Measurements from ENCODE around the gene GPA33.

The GPA33 gene

DNA sequence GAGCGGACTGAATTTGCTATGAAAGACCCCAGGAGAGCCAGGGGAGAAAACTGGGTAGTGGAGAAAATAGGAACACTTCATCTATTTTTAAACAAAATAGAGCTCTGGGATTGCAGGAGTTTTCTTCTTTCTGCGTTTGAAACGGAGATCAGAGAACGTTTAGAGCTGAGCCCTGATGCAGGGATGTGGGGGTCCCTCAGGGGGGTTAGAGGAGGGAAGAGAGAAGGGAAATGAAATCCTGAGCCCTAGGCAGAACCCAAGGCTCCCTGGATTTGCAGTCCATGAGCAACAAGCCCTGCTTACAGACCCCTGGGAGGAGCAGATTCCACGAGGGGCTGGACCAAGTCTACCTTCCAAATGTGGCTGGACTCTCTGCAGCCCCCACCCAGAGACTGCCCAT is 25.5 kb upstream of the GPA33 start:
- peaks cover 21% of the 10 kb centered on the region for H3K4me1 Mint-ChIP-seq
- H3K27ac Mint-ChIP-seq = no peak overlapping the region
- DNase-seq = no peak
- H3K4me3 Mint-ChIP-seq = no peak overlapping the region
- TF ChIP-seq, protein P1, sequence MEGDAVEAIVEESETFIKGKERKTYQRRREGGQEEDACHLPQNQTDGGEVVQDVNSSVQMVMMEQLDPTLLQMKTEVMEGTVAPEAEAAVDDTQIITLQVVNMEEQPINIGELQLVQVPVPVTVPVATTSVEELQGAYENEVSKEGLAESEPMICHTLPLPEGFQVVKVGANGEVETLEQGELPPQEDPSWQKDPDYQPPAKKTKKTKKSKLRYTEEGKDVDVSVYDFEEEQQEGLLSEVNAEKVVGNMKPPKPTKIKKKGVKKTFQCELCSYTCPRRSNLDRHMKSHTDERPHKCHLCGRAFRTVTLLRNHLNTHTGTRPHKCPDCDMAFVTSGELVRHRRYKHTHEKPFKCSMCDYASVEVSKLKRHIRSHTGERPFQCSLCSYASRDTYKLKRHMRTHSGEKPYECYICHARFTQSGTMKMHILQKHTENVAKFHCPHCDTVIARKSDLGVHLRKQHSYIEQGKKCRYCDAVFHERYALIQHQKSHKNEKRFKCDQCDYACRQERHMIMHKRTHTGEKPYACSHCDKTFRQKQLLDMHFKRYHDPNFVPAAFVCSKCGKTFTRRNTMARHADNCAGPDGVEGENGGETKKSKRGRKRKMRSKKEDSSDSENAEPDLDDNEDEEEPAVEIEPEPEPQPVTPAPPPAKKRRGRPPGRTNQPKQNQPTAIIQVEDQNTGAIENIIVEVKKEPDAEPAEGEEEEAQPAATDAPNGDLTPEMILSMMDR (IDR thresholded peaks at IDR 0.05) = no peak
- H3K27me3 Mint-ChIP-seq (ENCODE audit: low read depth, poor library complexity) = peaks cover 5% of the 10 kb centered on the region
- H3K9me3 Mint-ChIP-seq = peaks cover 12% of the 10 kb centered on the region
- peaks cover 6% of the 10 kb centered on the region for H3K36me3 Mint-ChIP-seq (ENCODE audit: low read depth)

- H3K4me1 Mint-ChIP-seq = peaks cover 18% of the 10 kb centered on the region
- no peak overlapping the region for H3K27ac Mint-ChIP-seq
- H3K4me3 Mint-ChIP-seq = no peak overlapping the region
- H3K9me3 Mint-ChIP-seq = peaks cover 22% of the 10 kb centered on the region
- TF ChIP-seq, protein P1 (IDR thresholded peaks at IDR 0.05) = no peak
- peaks cover 11% of the 10 kb centered on the region for H3K36me3 Mint-ChIP-seq (ENCODE audit: low read depth)
- H3K27me3 Mint-ChIP-seq (ENCODE audit: low read depth, poor library complexity) = peaks cover 4% of the 10 kb centered on the region
- DNase-seq = no peak
Measured at GRCh38 chr1:167114725-167115124, 24.5 kb upstream of the GPA33 start.

DNA sequence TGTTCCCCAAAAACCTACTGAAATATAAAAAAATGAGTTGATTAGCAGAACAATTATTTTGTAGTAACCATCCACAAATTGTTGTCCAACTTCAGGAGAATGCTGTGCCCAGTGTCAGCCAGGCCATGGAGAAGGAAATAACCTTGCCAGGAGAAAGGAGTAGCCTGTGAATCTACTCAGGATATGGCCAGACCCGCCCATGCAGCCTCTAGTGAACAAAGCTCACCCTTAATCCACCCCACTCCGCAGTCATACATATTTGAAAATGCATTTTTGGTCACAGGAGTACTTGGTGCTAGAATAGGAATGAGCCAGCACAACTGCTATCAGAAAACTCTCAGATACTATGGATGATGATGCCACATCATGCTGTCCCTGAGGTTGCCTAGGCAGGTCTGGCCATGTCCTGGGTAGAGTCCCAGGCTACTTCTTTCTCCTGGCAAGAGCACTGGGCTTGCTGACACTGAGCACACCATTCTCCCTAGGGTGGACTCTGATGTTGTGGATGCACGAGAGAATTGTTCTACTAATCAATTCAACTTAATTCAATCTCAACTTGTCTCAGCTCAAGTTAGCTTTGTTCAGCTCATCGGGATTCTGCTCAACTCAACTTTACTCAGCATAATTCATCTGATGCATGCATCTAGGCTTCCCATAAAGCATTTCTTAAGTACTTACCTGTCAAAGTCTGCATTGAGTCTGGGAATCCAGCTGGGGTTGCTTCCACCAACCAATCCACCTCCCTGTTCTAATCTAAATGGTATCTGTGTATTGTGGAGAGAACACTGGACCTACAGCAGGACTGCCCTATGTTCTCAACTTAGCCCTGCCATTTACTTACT is 21.9 kb upstream of the GPA33 start:
- no peak for DNase-seq
- peaks cover 21% of the 10 kb centered on the region for H3K4me1 Mint-ChIP-seq
- H3K27me3 Mint-ChIP-seq (ENCODE audit: low read depth, poor library complexity) = no peaks in the 10 kb centered on the region
- peaks cover 11% of the 10 kb centered on the region for H3K36me3 Mint-ChIP-seq (ENCODE audit: low read depth)
- TF ChIP-seq, protein P1 (IDR thresholded peaks at IDR 0.05) = no peak
- no peak overlapping the region for H3K4me3 Mint-ChIP-seq
- H3K27ac Mint-ChIP-seq = no peak overlapping the region
- H3K9me3 Mint-ChIP-seq = peaks cover 27% of the 10 kb centered on the region

DNA sequence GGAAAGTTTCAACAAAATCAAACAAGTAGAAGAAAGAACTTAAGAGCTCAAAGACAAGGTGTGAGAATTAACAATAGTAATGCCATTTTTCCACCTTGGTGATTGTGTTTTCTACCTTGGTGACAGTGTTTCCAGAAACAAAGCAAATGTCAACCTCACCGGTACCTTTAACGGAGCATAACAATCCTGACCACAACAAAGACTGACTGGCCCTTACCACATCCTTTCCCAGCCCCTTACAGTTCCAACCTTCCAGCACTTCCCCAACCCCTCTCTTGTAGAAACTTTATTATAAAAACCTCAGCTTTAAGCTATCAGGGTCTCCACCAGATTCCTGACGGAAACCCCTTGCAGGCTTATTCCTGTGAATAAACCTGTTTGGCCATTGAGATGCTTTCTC is 20.4 kb upstream of the GPA33 start:
- peaks cover 27% of the 10 kb centered on the region for H3K9me3 Mint-ChIP-seq
- peaks cover 11% of the 10 kb centered on the region for H3K36me3 Mint-ChIP-seq (ENCODE audit: low read depth)
- no peak overlapping the region for H3K27ac Mint-ChIP-seq
- DNase-seq = no peak
- no peaks in the 10 kb centered on the region for H3K27me3 Mint-ChIP-seq (ENCODE audit: low read depth, poor library complexity)
- H3K4me1 Mint-ChIP-seq = peaks cover 24% of the 10 kb centered on the region
- H3K4me3 Mint-ChIP-seq = no peak overlapping the region
- TF ChIP-seq, protein P1 (IDR thresholded peaks at IDR 0.05) = no peak

DNA sequence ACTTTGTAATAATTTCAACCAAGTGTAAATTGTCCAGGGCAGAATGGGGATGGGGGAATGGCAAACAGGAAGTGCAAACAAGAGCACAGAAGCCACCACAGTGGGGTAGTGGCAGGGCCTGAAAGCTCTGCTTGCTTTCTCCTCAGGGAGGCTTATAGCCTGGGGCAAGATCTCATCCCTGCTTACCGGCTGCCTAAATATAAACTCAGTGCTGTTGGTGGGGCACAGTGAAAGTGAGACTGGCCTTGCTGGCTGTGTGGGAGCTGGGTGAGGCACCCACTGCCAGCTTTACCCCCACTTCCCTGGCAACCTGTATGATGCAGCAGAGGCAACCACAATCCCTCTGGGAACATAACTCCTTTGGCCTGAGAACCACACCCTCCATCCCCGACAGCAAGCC is 18.9 kb upstream of the GPA33 start:
- peaks cover 27% of the 10 kb centered on the region for H3K9me3 Mint-ChIP-seq
- peaks cover 32% of the 10 kb centered on the region for H3K4me1 Mint-ChIP-seq
- peaks cover 11% of the 10 kb centered on the region for H3K36me3 Mint-ChIP-seq (ENCODE audit: low read depth)
- DNase-seq = no peak
- TF ChIP-seq, protein P1 (IDR thresholded peaks at IDR 0.05) = no peak
- no peaks in the 10 kb centered on the region for H3K27me3 Mint-ChIP-seq (ENCODE audit: low read depth, poor library complexity)
- H3K4me3 Mint-ChIP-seq = no peak overlapping the region
- H3K27ac Mint-ChIP-seq = no peak overlapping the region

DNA sequence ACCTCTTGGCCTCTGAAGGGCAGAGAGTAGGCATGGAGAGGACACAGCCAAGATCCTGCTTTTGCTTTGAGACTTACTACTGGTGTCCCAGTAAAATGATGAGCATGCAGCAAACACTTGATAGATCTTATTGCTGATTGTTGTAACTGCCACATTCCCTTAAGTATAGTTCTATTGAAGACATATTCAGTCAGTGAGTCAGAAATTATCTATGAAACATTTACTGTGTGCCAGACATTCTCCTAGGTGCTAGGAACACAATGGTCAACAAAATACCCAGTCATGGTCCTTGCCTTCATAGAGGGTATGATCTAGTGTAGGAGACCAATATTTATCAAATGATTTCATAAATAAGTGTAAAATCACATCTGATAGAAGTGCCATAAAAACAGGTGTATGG is 17.3 kb upstream of the GPA33 start:
- peaks cover 11% of the 10 kb centered on the region for H3K36me3 Mint-ChIP-seq (ENCODE audit: low read depth)

More for the DNA sequence above, 17.3 kb upstream of the GPA33 start:
- Mint-ChIP-seq H3K27ac (no peak overlapping the region), H3K4me1 (peaks cover 49% of the 10 kb centered on the region), H3K4me3 (no peak overlapping the region), H3K9me3 (peaks cover 27% of the 10 kb centered on the region), H3K27me3 (ENCODE audit: low read depth, poor library complexity) (no peaks in the 10 kb centered on the region)
- DNase-seq = no peak
- TF ChIP-seq, protein P1 (IDR thresholded peaks at IDR 0.05) = no peak
